Measurements from ENCODE around the gene TMEM132C.

Gene TMEM132C

DNA sequence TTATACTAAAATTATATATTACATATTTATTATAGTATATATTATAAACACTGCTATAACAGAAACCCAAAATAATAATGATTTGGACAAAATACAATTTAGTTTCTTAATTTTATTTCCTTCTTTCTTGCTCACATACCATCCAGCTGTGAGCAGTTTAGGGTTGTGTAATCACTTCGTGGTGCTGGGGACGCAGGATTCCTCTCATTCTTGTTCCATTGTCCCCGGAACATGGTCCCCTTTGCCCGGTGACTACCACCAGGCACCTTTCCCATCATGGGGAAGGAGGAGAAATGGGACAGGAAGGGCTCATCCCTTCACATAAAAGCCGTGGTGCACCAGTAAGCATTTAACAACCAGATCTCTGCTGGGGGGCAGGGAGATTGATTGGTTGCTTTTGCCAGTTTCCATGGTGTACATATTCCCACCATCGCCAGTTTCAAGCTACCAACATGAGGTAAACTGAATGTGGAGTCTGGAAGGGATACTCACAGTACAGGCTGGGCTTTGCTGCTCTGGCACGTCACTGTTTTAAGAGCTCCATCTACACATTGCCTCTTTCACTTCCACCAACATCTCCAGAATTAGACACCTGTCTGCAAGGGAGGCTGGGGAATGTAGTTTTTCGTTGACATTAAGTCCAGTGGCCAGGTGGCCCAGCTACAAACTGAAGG lies 191.5 kb downstream of the TMEM132C start:
- TF ChIP-seq FOXM1 (IDR thresholded peaks at IDR 0.05; ENCODE audit: borderline replicate concordance), result no peak
- no peak for TF ChIP-seq ARNT (IDR thresholded peaks at IDR 0.05)
- TF ChIP-seq ELF4 (IDR thresholded peaks at IDR 0.05), result no peak
- no peak for TF ChIP-seq SP1 (IDR thresholded peaks at IDR 0.05)
- TF ChIP-seq HDGF (IDR thresholded peaks at IDR 0.05; ENCODE audit: borderline replicate concordance), result no peak
- TF ChIP-seq TARDBP (IDR thresholded peaks at IDR 0.05), result no peak
- TF ChIP-seq FOXK2 (IDR thresholded peaks at IDR 0.05), result no peak
- no peak for TF ChIP-seq ZNF384 (IDR thresholded peaks at IDR 0.05)
- TF ChIP-seq CTBP1 (IDR thresholded peaks at IDR 0.05; ENCODE audit: borderline replicate concordance), result no peak
- TF ChIP-seq FOXA1 (IDR thresholded peaks at IDR 0.05), result no peak
- no peak for TF ChIP-seq BHLHE40 (IDR thresholded peaks at IDR 0.05; ENCODE audit: borderline replicate concordance)
- no peak for TF ChIP-seq LEF1 (IDR thresholded peaks at IDR 0.05; ENCODE audit: borderline replicate concordance)
- TF ChIP-seq SUZ12 (IDR thresholded peaks at IDR 0.05), result no peak
- no peak for TF ChIP-seq NFRKB (IDR thresholded peaks at IDR 0.05)
- TF ChIP-seq, protein P1, sequence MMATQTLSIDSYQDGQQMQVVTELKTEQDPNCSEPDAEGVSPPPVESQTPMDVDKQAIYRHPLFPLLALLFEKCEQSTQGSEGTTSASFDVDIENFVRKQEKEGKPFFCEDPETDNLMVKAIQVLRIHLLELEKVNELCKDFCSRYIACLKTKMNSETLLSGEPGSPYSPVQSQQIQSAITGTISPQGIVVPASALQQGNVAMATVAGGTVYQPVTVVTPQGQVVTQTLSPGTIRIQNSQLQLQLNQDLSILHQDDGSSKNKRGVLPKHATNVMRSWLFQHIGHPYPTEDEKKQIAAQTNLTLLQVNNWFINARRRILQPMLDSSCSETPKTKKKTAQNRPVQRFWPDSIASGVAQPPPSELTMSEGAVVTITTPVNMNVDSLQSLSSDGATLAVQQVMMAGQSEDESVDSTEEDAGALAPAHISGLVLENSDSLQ (IDR thresholded peaks at IDR 0.05), result no peak
- TF ChIP-seq L3MBTL2 (conservative IDR thresholded peaks at IDR 0.05), result no peak
- ChIA-PET CTCF (no interaction called here), POLR2A (no interaction called here)
- no peak for DNase-seq (ENCODE audit: extremely low spot score)

DNA sequence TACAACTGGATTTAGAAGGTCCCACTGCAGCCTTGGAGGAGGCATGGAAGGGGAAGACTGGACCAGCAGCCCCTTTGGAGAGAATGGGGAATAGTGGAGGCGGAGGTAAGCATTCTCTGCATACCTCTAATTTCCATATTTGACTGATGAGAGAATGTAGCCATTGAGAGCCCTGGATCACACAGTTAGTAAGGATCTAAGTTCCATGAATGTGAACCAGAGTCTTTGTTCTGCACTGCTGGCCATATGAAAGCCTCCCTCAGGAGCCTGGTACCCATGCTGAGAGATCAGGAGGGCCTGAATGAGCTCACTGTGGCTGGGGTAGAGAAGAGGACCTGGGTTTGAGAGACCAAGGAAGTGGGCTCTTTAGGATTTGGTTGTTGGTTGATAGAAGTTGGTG lies 192.1 kb downstream of the TMEM132C start:
- DNase-seq (ENCODE audit: extremely low spot score), result no peak
- CTCF ChIA-PET, result no interaction called here
- POLR2A ChIA-PET, result no interaction called here
- TF ChIP-seq FOXK2 (IDR thresholded peaks at IDR 0.05), result no peak
- TF ChIP-seq CTBP1 (IDR thresholded peaks at IDR 0.05; ENCODE audit: borderline replicate concordance), result no peak
- no peak for TF ChIP-seq SUZ12 (IDR thresholded peaks at IDR 0.05)
- TF ChIP-seq, protein P1 (IDR thresholded peaks at IDR 0.05), result no peak
- no peak for TF ChIP-seq TARDBP (IDR thresholded peaks at IDR 0.05)
- no peak for TF ChIP-seq SP1 (IDR thresholded peaks at IDR 0.05)
- TF ChIP-seq L3MBTL2 (conservative IDR thresholded peaks at IDR 0.05), result no peak
- no peak for TF ChIP-seq ELF4 (IDR thresholded peaks at IDR 0.05)
- TF ChIP-seq ZNF384 (IDR thresholded peaks at IDR 0.05), result no peak
- TF ChIP-seq FOXA1 (IDR thresholded peaks at IDR 0.05), result no peak
- no peak for TF ChIP-seq HDGF (IDR thresholded peaks at IDR 0.05; ENCODE audit: borderline replicate concordance)
- no peak for TF ChIP-seq ARNT (IDR thresholded peaks at IDR 0.05)

DNA sequence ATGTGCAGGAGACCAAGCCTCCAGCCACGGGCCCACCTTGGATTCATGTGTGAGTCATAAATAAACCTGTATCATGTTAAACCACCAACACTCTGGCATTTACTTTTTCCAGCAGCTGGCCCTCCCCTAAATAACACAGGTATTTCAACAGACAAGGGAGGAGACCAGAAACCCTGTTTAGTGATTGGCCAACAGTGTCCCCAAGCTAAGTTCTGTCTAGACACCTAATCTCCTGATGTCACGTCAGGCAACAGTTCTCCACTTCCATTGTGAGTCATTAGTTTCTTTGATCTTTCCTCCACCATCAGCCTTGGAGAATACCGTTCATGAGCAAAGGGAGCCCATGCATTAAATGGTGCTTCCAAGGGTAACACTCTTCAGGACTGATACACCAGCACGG lies 196.9 kb downstream of the TMEM132C start:
- no peak for TF ChIP-seq FOXA1 (IDR thresholded peaks at IDR 0.05)
- no peak for TF ChIP-seq ZNF384 (IDR thresholded peaks at IDR 0.05)
- TF ChIP-seq SUZ12 (IDR thresholded peaks at IDR 0.05), result no peak
- no peak for TF ChIP-seq BHLHE40 (IDR thresholded peaks at IDR 0.05; ENCODE audit: borderline replicate concordance)
- TF ChIP-seq ELF4 (IDR thresholded peaks at IDR 0.05), result no peak
- TF ChIP-seq LEF1 (IDR thresholded peaks at IDR 0.05; ENCODE audit: borderline replicate concordance), result no peak
- no peak for TF ChIP-seq HDGF (IDR thresholded peaks at IDR 0.05; ENCODE audit: borderline replicate concordance)
- CTCF ChIA-PET, result no interaction called here
- DNase-seq (ENCODE audit: extremely low spot score), result no peak
- POLR2A ChIA-PET, result no interaction called here

DNA sequence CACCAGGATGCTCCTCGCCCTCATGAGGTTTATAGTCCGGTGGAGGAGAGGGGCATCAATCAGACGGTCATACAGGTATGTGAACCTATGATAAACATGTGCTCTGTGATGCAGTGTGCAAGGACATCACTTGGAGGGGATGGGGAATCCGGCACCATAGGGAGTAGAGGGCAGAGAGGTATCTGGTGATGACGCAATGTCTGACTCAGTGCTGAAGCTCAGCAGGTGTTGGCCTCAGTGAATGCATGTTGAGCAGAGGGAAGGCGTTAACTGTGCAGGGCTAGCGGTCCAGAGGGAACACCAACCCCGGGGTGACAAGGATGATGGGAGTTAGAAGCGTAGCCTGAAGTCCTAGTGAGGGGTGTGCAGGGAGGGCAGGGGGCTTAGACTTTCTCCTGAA lies 200.9 kb downstream of the TMEM132C start:
- ChIA-PET CTCF (no interaction called here), POLR2A (no interaction called here)
- TF ChIP-seq HDGF (IDR thresholded peaks at IDR 0.05; ENCODE audit: borderline replicate concordance) (no peak), SUZ12 (IDR thresholded peaks at IDR 0.05) (no peak), TARDBP (IDR thresholded peaks at IDR 0.05) (no peak), FOXK2 (IDR thresholded peaks at IDR 0.05) (no peak), ZNF384 (IDR thresholded peaks at IDR 0.05) (no peak), LEF1 (IDR thresholded peaks at IDR 0.05; ENCODE audit: borderline replicate concordance) (no peak), FOXM1 (IDR thresholded peaks at IDR 0.05; ENCODE audit: borderline replicate concordance) (no peak), FOXA1 (IDR thresholded peaks at IDR 0.05) (no peak)
- no peak for DNase-seq (ENCODE audit: extremely low spot score)

DNA sequence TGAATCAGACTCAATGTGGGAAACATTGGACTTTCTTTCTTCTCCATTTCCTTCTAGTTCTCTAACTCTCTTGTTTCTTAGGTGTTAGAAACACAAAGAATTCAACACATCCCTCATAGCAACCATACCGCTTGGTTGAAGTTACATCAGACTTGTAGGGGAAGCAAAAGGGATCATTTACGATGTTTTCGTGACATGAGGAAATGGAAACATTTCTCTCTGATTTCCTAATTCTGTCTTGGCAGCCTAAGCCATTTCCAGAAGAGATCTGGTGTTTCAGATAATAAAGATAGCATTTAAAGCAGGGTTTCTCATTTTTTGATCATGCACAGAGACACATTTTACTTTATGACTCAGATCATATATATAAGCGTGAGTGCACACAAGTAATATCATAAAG lies 202.0 kb downstream of the TMEM132C start:
- ChIA-PET POLR2A (no interaction called here), CTCF (no interaction called here)
- TF ChIP-seq L3MBTL2 (conservative IDR thresholded peaks at IDR 0.05) (no peak), BHLHE40 (IDR thresholded peaks at IDR 0.05; ENCODE audit: borderline replicate concordance) (no peak), TARDBP (IDR thresholded peaks at IDR 0.05) (no peak), SUZ12 (IDR thresholded peaks at IDR 0.05) (no peak), ELF4 (IDR thresholded peaks at IDR 0.05) (no peak), ZNF384 (IDR thresholded peaks at IDR 0.05) (no peak), FOXK2 (IDR thresholded peaks at IDR 0.05) (no peak), FOXA1 (IDR thresholded peaks at IDR 0.05) (no peak), LEF1 (IDR thresholded peaks at IDR 0.05; ENCODE audit: borderline replicate concordance) (no peak), ARNT (IDR thresholded peaks at IDR 0.05) (no peak), SP1 (IDR thresholded peaks at IDR 0.05) (no peak), NFRKB (IDR thresholded peaks at IDR 0.05) (no peak), FOXM1 (IDR thresholded peaks at IDR 0.05; ENCODE audit: borderline replicate concordance) (no peak)
- TF ChIP-seq, protein P1 (IDR thresholded peaks at IDR 0.05), result no peak
- DNase-seq (ENCODE audit: extremely low spot score), result no peak

DNA sequence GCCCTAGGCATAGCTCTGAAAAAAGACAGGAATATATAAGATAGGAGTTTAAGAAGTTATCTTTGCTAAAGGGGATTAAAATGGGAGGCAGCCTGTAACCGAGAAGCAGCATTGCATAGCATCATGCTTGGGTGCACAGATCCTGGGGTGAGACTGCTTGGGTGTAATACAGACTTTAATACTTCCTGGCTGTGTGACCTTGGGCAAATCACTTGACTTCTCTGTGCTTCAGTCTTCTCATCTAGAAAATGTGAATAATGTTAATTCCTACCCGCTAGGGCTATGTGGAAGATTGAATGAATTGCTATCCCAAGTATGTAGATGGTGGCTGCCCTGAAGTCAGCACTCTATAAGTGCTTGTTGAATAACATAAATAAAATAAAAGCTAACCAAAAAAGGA lies 204.5 kb downstream of the TMEM132C start:
- DNase-seq (ENCODE audit: extremely low spot score), result no peak
- TF ChIP-seq TARDBP (IDR thresholded peaks at IDR 0.05) (no peak), HDGF (IDR thresholded peaks at IDR 0.05; ENCODE audit: borderline replicate concordance) (no peak), ARNT (IDR thresholded peaks at IDR 0.05) (no peak), BHLHE40 (IDR thresholded peaks at IDR 0.05; ENCODE audit: borderline replicate concordance) (no peak)
- POLR2A ChIA-PET, result no interaction called here
- CTCF ChIA-PET, result no interaction called here
